Retina (tissue), 1 donor: ENCODE measurements around the gene EIF3L.

Experiments
- DNase-seq: peaks from one replicate; pipeline ENCODE4 v3.0.0-alpha.2; 2016

Gene EIF3L

DNA sequence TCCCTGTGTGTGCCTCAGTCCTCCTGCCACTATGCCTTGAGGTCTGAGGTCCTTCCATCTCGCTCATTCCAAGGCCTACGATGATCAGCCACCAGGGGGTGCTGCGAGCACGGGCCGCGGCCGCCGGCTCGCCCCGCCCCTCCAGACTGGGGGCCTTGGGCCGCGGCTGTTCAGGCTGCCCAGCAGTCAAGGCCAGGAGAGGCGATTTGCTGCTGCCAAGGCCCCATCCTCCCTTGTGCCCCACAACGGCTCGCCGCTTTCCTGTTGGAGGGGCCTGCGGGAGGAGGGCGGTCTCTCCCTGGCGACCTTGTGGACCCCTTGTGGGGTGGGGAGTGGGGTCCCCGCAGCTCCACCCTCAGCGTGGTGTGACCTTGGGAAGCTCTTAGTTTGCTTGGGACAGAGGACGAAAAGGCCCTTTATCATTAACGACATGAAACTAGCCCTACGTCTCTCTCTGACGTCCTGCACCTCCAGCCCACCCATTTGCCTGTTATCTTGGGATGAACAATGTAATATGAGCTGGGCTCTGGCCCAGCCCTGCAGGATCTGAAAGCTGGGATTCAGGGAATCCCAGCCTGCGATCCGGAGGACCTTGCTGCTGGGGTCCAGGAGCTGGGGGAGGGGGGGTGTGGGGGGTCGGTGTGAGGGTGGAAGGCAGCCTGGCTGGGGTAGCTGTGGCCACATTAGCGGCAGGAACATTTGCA lies 31.4 kb upstream of the EIF3L start:
- peak; percentile 94 for DNase-seq

DNA sequence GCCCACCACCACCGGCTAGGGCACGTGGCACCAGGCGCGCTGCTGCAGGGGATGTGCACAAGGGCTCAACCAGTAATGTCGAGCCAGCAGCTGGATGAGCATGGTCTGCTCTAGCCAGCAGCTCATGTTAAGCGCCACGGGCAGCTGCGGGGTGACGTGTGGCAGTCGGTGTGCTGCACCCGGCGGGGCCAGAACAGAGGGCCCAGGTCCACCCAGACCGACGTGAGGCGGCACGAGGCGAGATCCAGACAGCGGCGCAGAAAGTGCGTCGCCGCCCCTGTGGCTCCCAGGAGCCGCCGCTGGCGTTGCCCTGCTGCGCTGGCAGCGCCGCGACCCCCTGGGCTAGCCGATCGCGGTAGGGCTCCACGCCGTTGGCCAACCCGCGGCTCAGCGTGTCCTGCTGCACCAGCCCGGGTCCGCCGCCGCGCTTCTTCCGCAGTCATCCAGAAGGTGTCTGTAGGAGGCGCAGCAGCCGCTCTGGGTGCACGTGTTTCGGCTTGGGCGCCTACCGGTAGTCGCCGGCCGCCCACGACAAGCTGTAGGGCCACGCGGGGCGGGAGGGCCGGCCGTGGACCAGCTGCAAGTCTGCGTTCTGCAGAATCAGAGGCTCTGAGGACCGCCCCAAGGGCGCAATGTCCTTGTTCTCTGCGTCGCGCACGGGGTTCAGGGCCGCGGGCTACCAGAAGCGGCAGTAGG lies 30.7 kb upstream of the EIF3L start:
- peak; percentile 84 for DNase-seq

DNA sequence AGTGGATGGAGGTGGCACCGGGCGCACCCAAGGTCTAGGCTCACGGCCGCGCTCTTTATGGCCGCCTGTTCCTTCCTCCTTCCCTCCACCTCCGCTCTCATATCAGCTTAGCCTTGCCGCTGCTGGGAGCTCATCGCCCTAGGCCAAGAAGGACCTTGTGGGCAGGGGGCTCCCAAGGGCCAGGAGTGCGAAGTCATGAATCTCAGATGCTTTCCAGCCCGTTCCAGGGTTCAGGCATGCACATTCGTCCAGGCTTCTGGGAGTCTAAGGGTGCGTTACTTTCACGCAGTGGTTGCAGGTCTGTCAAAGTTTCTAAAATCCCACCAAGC lies 30.1 kb upstream of the EIF3L start:
- DNase-seq: no peak

DNA sequence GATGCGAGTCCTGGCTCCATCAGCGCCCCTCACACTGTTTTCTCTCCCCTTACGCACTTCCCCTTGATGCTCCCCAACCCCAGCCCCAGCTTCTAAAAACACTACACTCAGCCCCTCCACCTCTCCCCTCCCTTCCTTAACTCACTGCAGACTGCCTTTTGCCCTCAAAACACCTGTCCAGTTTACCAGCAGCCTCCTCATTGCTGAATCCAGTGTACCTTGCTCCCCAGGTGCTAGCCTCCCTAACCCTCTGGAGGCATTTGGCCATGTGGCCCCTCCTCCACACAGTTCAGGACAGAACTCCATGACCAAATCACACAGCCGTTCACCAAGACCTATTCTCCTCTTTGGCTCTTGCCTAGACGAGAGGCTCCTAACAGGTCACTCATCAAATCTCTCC lies 28.9 kb upstream of the EIF3L start:
- DNase-seq: no peak

DNA sequence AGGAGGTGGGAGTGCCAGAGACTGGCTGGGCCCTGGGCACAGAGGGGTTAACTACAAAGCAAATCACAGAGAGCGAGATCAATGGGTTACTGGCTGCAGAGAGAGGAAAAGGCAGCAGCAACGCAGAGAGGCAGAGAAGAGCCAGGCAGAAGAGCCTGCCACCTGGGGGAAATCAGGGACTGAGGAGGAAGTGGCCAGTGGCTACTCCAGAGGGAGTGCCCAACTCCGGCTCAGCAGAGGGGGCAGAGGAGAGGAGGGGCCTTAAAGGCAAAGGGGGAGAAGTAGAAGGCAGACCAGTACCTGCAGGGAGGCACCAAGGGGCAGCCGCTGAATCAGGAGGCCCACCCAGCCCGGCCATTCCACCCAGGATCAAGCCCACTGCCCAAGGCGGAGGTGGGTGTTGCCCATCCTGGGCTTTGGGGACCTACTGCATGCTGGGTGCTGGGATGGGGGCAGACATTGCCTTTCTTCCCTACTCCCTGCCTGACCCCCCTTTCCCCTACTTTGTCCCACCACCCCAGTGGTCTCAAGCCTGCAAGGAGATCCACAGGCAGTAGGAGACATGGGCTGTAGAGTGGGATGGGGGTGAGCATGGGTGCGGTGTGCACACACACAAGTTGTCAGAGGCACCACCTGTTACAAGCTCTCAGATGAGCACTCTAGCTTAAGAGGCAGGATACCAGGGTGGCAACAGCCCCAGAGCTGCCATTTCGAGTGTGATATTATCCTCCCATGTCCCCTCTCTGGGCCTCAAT lies 27.0 kb upstream of the EIF3L start:
- DNase-seq: no peak

DNA sequence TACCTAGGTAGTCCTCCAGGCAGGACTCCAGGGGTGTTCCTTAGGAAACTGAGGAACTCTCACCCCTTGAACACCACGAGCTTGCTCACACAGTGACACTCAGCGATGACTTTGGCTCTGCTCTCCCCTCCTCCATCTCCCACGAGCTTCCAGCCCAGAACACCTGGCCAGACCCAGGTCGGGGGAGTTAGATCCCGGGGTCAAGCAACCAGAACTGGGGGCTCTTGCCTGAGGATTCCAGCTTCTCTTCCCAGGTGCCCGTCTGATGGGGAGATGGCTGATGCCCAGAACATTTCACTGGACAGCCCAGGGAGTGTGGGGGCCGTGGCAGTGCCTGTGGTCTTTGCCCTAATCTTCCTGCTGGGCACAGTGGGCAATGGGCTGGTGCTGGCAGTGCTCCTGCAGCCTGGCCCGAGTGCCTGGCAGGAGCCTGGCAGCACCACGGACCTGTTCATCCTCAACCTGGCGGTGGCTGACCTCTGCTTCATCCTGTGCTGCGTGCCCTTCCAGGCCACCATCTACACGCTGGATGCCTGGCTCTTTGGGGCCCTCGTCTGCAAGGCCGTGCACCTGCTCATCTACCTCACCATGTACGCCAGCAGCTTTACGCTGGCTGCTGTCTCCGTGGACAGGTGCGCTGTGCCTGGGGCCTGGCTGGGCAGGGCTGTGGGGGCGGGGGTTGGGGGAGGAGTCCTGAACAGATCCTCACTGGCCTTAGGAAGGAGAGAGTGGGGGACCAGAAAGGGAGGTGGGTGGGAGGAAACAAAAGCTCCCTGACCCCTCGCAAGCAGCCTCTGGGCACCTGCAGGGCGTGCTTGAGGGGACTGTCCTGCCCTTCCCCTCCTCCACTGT lies 25.9 kb upstream of the EIF3L start, which contains the start of gene GALR3:
Gene GALR3, plus strand, starts transcription at position 249 of the 852 bp plus-strand sequence. Its CDS starts 25 bp downstream, at position 274.
- DNase-seq: no peak

DNA sequence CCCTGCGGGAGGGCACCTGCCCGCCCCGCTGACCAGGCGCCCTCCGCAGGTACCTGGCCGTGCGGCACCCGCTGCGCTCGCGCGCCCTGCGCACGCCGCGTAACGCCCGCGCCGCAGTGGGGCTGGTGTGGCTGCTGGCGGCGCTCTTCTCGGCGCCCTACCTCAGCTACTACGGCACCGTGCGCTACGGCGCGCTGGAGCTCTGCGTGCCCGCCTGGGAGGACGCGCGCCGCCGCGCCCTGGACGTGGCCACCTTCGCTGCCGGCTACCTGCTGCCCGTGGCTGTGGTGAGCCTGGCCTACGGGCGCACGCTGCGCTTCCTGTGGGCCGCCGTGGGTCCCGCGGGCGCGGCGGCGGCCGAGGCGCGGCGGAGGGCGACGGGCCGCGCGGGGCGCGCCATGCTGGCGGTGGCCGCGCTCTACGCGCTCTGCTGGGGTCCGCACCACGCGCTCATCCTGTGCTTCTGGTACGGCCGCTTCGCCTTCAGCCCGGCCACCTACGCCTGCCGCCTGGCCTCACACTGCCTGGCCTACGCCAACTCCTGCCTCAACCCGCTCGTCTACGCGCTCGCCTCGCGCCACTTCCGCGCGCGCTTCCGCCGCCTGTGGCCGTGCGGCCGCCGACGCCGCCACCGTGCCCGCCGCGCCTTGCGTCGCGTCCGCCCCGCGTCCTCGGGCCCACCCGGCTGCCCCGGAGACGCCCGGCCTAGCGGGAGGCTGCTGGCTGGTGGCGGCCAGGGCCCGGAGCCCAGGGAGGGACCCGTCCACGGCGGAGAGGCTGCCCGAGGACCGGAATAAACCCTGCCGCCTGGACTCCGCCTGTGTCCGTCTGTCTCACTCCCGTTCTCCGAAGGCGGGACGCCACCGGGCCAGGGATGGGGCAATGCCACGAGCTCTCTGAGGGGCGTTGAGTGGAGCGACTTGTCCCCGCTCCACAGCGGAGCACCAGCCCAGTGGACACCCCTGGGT lies 24.3 kb upstream of the EIF3L start:
- peak; percentile 42 for DNase-seq

DNA sequence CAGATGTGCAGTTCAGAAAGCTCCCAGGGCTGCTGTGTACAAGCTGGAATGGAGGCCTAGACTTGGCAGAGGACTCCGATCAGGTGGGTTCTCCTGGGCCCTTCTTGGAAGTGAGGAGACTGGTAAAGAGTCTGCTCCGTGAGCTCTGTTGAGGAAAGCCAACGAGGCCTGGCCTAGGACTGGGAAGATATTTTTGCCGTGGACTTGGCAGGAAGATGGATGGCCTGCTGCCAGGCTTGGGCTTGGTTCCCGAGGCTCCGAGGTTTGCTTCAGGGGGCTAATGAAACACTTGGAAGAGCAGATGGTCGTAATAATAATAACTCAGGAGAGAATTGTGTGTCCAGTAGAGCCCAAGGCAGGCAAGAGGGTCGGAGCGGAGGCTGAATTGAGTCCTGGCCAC lies 22.2 kb upstream of the EIF3L start:
- no peak for DNase-seq

DNA sequence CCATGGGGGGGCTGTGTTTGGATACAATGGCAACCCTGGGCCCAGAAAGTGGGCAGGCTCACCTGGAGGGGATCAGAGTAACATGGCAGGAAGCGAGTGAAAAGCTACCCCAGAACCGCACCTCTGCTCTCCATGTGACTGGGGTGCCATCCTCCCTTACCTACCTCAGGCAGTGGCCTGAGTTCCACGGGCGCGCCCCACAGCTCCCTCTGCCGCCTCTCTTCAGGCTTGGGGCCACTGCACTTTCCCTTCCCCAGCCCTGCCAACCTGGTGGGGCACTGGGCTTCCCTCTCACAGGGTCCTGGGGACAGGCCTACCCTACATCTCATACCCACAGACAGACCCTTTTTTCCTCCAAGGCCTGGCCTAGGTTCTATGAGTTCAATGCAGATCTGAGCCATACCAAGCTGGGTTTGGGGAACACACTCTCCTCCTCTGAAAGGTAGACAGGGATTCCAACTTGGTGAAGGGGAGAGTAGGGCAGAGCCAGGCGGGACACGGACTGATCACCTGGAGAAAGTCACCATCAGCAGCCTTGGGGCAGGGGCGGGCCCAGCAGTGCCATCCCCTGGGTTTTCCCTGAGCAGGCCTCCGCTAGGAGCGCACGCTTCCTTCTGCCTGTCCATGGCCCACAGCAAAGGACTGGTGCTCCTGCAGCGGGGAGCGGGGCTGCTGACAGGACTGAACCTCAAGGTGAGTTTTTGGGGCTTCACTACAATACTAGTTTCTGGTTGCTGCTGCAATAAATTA lies 19.0 kb upstream of the EIF3L start:
- DNase-seq: no peak

DNA sequence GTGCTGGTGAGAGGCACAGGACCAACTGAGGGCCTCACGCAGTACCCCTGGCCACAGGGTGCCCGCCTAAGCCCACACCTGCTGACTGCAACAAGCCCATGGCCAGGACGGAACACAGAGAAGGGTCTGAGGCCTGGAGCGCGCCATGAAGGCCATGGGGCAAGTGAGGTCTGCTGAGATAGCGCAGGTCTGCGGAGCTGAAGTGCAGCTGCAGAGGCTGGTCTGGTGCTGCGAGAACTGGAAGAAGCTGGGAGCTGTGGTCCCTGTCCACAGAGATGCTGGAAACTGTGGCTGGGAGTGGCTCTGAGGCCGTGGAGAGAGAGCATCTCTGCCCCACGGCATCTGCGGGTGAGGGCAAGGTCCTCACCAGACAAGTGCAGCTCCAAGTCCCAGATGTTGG lies 17.7 kb upstream of the EIF3L start:
- DNase-seq: no peak

DNA sequence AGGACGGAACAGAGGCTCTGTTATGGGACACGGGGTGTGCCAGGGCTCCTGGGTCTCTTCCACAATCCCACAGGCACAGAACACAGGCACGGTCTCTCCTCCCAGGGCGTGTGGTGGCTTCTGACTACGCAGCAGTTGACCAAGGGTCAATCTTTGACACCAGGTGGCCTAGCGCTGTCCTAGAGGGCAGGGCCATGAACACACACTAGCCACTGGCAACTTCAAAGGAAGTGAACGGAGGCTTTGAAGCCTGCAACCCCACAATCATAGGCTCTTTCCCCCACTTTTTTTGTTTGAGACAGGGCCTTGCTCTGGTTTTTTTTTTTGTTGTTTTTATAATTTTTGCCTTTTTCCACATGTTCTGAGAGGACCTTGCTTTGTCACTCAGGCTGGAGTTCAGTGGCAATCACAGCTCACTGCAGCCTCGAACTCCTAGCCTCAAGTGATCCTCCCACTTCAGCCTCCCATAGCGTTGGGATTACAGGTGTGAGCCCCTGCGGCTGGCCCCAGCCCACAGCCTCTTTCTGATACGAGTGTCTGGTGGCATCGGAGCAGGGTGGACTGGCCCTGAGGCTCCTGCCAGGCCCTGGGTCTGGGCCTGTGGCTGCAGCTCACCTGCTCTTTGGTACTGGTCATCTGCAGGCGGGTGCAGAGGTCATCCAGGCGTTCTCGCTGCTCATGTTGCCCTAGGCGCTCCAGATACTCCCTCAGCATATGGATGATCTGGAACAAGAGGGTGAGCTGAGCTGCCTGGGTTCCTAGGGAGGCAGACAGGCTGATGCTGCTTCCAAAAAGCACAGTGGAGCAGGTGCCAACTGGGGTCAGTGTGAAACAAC lies 17.0 kb upstream of the EIF3L start:
- DNase-seq: no peak

DNA sequence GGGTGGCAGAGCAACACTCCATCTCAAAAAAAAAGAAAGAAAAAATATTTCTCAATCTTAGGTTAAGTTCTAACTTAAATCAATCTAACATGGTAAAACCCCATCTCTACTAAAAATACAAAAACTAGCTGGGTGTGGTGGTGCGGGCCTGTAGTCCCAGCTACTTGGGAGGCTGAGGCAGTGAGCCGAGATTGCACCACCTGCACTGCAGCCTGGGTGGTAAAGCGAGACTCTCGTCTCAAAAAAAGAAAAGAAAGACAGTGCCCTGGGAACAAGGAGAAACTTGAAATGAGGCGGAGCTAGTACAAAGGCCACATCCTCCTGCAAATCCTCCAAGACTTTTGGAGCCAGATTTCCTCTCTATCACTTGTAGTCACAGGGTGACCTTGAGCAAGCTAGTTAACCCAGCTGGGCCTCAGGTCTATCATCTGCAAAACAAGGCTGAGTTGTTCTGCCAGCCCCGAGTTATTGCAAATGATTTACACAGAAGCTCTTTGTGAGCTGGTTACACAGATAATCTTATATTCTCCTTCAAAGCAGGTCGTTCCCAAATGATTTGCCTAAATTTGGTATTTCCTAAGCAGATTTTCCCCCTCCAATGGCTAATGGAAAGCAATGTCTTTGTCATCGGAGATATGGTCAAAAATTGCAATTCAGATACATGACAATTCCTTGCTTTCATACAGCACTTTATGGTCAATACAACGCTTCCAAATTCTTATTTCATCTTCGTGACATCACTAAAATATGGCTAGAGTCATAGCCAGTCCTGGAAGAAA lies 7.0 kb upstream of the EIF3L start:
- no peak for DNase-seq

DNA sequence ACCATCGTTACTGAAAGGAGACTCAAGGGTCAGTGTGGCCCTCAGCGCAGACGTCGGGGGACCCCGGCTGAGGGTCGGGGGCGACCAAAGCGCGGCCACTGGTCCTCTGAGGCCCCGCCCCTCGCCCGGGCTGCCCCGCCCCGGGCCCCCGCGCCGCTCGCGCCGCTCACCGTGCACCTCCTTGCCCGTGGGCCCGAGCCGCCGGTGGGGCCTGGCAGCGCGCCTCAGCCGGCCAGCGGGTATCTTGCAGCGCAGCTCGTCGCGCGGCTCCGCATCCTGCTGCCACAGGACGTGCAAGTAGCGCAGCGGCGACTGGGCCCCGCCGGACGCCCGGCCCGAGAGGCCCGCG lies 5.5 kb upstream of the EIF3L start:
- DNase-seq: no peak

DNA sequence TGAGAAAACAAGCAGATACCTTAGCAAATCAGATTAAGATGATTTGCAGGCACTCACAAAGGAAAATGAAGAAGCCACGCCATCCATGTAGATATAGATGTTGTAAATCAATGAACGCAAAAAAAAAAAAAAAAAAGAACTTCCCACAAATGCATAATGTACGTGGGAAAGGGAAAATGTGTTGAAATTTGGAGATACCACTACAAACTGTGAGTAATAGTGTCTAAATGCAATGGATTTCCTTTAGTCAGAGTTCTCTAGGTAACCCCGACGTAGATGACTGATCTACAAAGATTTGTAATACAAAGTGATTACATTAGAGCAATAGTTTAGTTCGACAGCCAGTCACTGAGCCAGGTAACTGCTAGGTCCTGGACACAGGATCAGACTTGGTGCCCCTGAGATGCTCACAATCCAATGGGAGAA lies 4.3 kb upstream of the EIF3L start:
- no peak for DNase-seq

DNA sequence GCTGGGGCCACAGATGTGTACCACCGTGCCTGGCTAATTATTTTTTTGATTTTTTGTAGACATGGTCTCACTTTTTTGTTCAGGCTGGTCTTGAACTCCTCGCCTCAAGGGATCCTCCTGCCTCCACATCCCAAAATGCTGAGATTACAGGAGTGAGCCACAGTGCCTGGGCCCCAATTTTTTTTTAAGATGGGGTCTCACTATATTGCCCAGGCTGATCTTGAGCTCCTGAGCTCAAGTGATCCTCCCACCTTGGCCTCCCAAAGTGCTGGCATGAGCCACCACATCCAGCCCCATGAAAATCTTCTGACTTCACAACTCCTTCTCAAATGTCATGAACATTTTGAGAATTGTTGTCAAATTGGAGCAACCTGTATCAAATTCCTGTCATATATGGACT lies 2.8 kb upstream of the EIF3L start:
- no peak for DNase-seq

DNA sequence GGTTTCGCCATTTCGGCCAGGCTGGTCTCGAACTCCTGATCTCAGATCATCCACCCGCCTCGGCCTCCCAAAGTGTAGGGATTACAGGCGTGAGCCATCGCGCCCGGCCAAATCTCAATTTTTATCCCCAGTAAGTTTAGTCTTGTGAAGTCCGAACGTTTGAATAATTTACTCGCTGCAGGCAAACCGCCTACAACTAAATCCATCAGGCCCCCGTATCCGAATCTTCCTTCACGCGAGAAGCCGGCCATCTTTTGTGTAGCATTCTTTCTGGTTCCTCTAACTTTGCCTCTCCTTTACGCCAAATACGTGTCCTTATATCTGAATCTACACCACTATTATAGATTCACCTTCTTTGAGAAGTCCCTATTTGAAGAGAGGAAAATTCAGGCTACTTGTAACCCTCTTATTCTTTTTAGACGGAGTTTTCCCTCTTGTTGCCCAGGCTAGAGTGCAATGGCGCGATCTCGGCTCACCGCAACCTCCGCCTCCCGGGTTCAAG lies 581 bp upstream of the EIF3L start:
- DNase-seq: no peak

DNA sequence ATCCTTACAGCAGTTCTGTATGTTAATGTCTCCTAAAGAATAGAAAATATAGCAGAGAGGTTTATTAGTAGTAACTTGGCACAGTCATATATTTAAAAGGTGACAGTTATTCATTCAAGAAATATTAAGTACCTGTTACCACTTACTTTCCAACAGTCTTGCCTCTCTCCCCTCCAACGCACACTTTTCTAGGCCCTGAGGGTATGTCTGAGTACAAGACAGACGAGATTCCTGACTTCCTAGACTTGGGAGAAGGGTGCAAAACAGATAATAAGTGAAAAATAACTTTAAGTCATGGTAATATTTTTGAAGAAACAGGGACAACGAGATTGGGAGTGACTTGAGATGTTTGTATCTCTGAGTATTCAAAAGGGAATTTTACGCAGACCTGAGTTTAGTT lies 1.6 kb downstream of the EIF3L start:
- DNase-seq: no peak

DNA sequence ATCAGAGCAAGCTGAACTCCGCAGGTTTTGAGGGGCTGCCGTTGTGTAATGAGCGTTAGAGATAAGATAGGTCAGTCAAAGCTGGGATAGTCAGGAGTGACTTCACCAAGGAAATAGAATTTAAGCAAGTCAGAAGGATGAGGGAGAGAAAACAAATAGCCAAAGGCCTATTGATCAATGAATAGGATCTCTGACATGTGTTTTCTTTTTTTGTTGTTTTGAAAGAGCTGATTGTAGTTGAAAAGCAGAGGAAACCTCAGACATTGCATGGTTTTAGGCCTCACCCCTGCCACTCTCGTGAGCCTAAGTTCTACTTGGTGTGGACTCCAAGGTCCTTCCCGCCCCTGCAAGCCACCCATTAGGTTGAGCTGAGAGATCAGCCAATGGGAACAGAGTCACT lies 3.2 kb downstream of the EIF3L start:
- DNase-seq: no peak

DNA sequence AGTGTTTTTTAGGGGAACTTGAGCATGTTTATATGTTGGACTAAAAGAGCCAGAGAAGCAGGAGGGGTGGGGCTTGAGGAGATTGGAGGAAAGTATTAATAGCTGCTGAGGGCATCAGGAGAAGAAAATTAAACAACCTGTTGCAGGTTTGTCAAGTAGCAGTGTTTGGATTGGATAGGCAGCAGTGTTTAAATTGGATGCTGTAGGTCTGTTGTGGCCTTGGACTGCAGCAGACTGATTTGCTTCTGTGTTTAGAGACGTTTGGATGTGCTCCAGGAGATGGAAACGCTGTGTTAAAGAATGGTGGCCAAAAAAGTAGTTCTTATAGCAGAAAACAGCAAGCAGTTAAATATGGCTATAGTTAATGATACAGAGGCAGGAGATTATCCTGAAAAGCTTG lies 5.7 kb downstream of the EIF3L start:
- no peak for DNase-seq
